Amniotic epithelial cell (primary cell): ENCODE data around the gene CIITA.
"Not testable (repeated sequence)": the region's sequence is repeated elsewhere in the genome, so short reads cannot be mapped to it uniquely, and the experiment has no call there.

ENCODE experiments used
- DNase-seq: peaks from one replicate; pipeline ENCODE4 v3.0.0-alpha.2; 2010; ENCODE audit warnings: low read depth

CIITA gene

GRCh38 chr16:10934325-10935107, 57.5 kb downstream of the CIITA start:
- no peak for DNase-seq

- DNase-seq: no peak
These were observed 58.4 kb downstream of the CIITA start for GRCh38 chr16:10935226-10935915.

- DNase-seq: no peak
These were observed 59.4 kb downstream of the CIITA start for GRCh38 chr16:10936272-10936984.

GRCh38 chr16:10937068-10937859, 60.3 kb downstream of the CIITA start:
- no peak for DNase-seq

GRCh38 chr16:10938321-10938720, 61.3 kb downstream of the CIITA start:
- no peak for DNase-seq

GRCh38 chr16:10938796-10939648, 62.0 kb downstream of the CIITA start:
- DNase-seq: no peak

GRCh38 chr16:10939649-10940234, 62.7 kb downstream of the CIITA start:
- no peak for DNase-seq

GRCh38 chr16:10940501-10941079, 63.6 kb downstream of the CIITA start:
- DNase-seq: no peak

GRCh38 chr16:10941127-10941933, 64.3 kb downstream of the CIITA start:
- DNase-seq: no peak

GRCh38 chr16:10941935-10942351, 64.9 kb downstream of the CIITA start:
- not testable (repeated sequence) for DNase-seq

GRCh38 chr16:10942352-10943063, 65.5 kb downstream of the CIITA start, which contains the start of gene DEXI:
DEXI (minus strand) TSS chr16:10942468; CDS start chr16:10942005, 463 bp downstream.
- DNase-seq: peak; percentile 76

GRCh38 chr16:10943064-10943353, 66.0 kb downstream of the CIITA start:
- DNase-seq: no peak

- peak; percentile 94 for DNase-seq
These were observed 67.5 kb downstream of the CIITA start, which contains the start of gene CLEC16A for GRCh38 chr16:10944249-10945064. CLEC16A (plus strand) TSS chr16:10944564; CDS start chr16:10944718, 154 bp downstream.

GRCh38 chr16:10945065-10945787, 68.2 kb downstream of the CIITA start:
- no peak for DNase-seq

- no peak for DNase-seq
These were observed 69.3 kb downstream of the CIITA start for GRCh38 chr16:10946308-10946707.

GRCh38 chr16:10947211-10947787, 70.3 kb downstream of the CIITA start:
- peak; percentile 50 for DNase-seq
